Liver (tissue), 9 donors: Measurements from ENCODE around the gene GATM. TPM values are rescaled to one million over a fixed set of nuclear protein-coding genes. Genes with fewer than 3 reads are reported as not detected.

Experiments used
- DNase-seq: peaks from one replicate; pipeline ENCODE4 v3.0.0-alpha.2; 2017; ENCODE audit warnings: low spot score
- H3K27ac ChIP-seq, 2 donors: one replicate each; pipeline ENCODE4 v1.7.0; 2013; ENCODE audit warnings: inconsistent platforms in 2 of 2, low read length in 2 of 2, control low read depth in 1 of 2, low read depth in 1 of 2, mild to moderate bottlenecking in 1 of 2
- H3K27me3 ChIP-seq, 4 donors: one replicate each; pipeline versions ENCODE4 v1.6.1 to v1.7.0; 2013; ENCODE audit warnings: low read length in 3 of 4, inconsistent platforms in 1 of 4, mild to moderate bottlenecking in 1 of 4, moderate library complexity in 1 of 4; ENCODE audit not compliant: control insufficient read depth in 4 of 4, insufficient read depth in 4 of 4
- H3K36me3 ChIP-seq, 4 donors: one replicate each; pipeline versions ENCODE4 v1.6.1 to v1.7.0; 2013; ENCODE audit warnings: low read length in 3 of 4, mild to moderate bottlenecking in 3 of 4, low read depth in 1 of 4, moderate library complexity in 1 of 4; ENCODE audit not compliant: control insufficient read depth in 4 of 4, insufficient read depth in 3 of 4
- H3K4me1 ChIP-seq, 4 donors: one replicate each; pipeline versions ENCODE4 v1.6.1 to v1.7.0; 2013; ENCODE audit warnings: low read length in 3 of 4, mild to moderate bottlenecking in 3 of 4, moderate library complexity in 1 of 4; ENCODE audit not compliant: control insufficient read depth in 4 of 4, insufficient read depth in 4 of 4
- H3K4me3 ChIP-seq, 3 donors: one replicate each; pipeline versions ENCODE4 v1.6.1 to v1.7.0; 2013; ENCODE audit warnings: low read length in 3 of 3, control low read depth in 1 of 3, low read depth in 1 of 3, mild to moderate bottlenecking in 1 of 3
- H3K9ac ChIP-seq, 2 donors: one replicate each; pipeline ENCODE4 v1.7.0; 2013; ENCODE audit warnings: low read length in 2 of 2, mild to moderate bottlenecking in 2 of 2, moderate library complexity in 2 of 2, control low read depth in 1 of 2, low read depth in 1 of 2
- H3K9me3 ChIP-seq, 4 donors: one replicate each; pipeline versions ENCODE4 v1.6.1 to v1.7.0; 2013; ENCODE audit warnings: low read length in 3 of 4; ENCODE audit not compliant: control insufficient read depth in 4 of 4
- ATF3 ChIP-seq: IDR thresholded peaks from 2 replicates; pipeline ENCODE4 v1.6.1; 2016; ENCODE audit warnings: antibody characterized with exemption
- CTCF ChIP-seq: fragments of 150-350 bp; IDR thresholded peaks from 2 replicates; pipeline ENCODE4 v1.5.1; 2017; ENCODE audit warnings: improper control_type of control experiment, low read depth, low read length; ENCODE audit not compliant: missing input control
- EGR1 ChIP-seq, 2 donors: IDR thresholded peaks; 2 replicates each; pipeline ENCODE4 v1.6.1; 2016 to 2018; ENCODE audit warnings: antibody characterized with exemption in 2 of 2, low read depth in 2 of 2
- FOXA1 ChIP-seq: IDR thresholded peaks from 2 replicates; pipeline ENCODE4 v1.6.1; 2016; ENCODE audit warnings: antibody characterized with exemption
- FOXA2 ChIP-seq: IDR thresholded peaks from 2 replicates; pipeline ENCODE4 v1.6.1; 2016; ENCODE audit warnings: antibody characterized with exemption
- GABPA ChIP-seq, 2 donors: IDR thresholded peaks in 1 of 2; conservative IDR thresholded peaks in 1 of 2; 2 replicates each; pipeline ENCODE4 v1.6.1; 2016; ENCODE audit warnings: antibody characterized with exemption in 2 of 2, mild to moderate bottlenecking in 1 of 2, moderate library complexity in 1 of 2
- HNF4A ChIP-seq, 2 donors: conservative IDR thresholded peaks; 2 replicates each; pipeline ENCODE4 v1.6.1; 2016; ENCODE audit warnings: antibody characterized with exemption in 2 of 2, mild to moderate bottlenecking in 2 of 2
- HNF4G ChIP-seq: IDR thresholded peaks from 2 replicates; pipeline ENCODE4 v1.6.1; 2016; ENCODE audit warnings: antibody characterized with exemption
- MAX ChIP-seq: IDR thresholded peaks from 2 replicates; pipeline ENCODE4 v1.6.1; 2016; ENCODE audit warnings: antibody characterized with exemption
- RAD21 ChIP-seq, 2 donors: IDR thresholded peaks; 2 replicates each; pipeline ENCODE4 v1.6.1; 2016; ENCODE audit warnings: antibody characterized with exemption in 2 of 2, mild to moderate bottlenecking in 2 of 2
- RXRA ChIP-seq, 2 donors: IDR thresholded peaks; 2 replicates each; pipeline ENCODE4 v1.6.1; 2017 to 2018; ENCODE audit warnings: antibody characterized with exemption in 2 of 2, mild to moderate bottlenecking in 1 of 2
- SP1 ChIP-seq: IDR thresholded peaks from 2 replicates; pipeline ENCODE4 v1.6.1; 2018; ENCODE audit warnings: antibody characterized with exemption, mild to moderate bottlenecking
- TAF1 ChIP-seq: conservative IDR thresholded peaks from 2 replicates; pipeline ENCODE4 v1.6.1; 2016; ENCODE audit warnings: antibody characterized with exemption, mild to moderate bottlenecking
- YY1 ChIP-seq: IDR thresholded peaks from 2 replicates; pipeline ENCODE4 v1.6.1; 2016; ENCODE audit warnings: antibody characterized with exemption, mild to moderate bottlenecking
- ZBTB33 ChIP-seq: IDR thresholded peaks from 2 replicates; pipeline ENCODE4 v1.6.1; 2016; ENCODE audit warnings: antibody characterized with exemption
- WGBS: extraction: QIAGEN DNeasy Blood & Tissue Kit; methylation state at CpG from one replicate; pipeline ENCODE4 v1.1.7; 2013; 5-methylcytosine and 5-hydroxymethylcytosine counted together
- polyA plus RNA-seq, 2 donors: library from polyadenylated mRNA; stranded (reverse) in 1 of 2; unstranded in 1 of 2; fragments of 200-250 nt in 1 of 2; fragments of >200 nt in 1 of 2; fragmentation: Nextera tagmentation in 1 of 2; extraction: Ambion mirVana in 1 of 2; gene quantifications; one replicate each; pipeline versions ENCODE4 v1.2.1 to v1.2.3, GENCODE V29; 2013 to 2015
- total RNA-seq, 2 donors: library from RNA; depleted of rRNA; stranded (reverse); fragments of >200 nt; gene quantifications; one replicate each; pipeline ENCODE4 v1.2.3, GENCODE V29; 2014
- donor health status: healthy.
- donor health status: healthy.
- donor health status: healthy.
- donor health status: healthy.
- donor health status: healthy.

Gene GATM
- total and polyA plus RNA-seq, 4 donors: 401 to 1,079 (median 674) TPM

- no peak for TF ChIP-seq RXRA (IDR thresholded peaks at IDR 0.05)
- no peak for TF ChIP-seq FOXA1
- no peak for TF ChIP-seq CTCF
- TF ChIP-seq HNF4G: no peak
- no peak for TF ChIP-seq YY1
- TF ChIP-seq RAD21 (IDR thresholded peaks at IDR 0.05): no peak
- TF ChIP-seq ZBTB33: no peak
- TF ChIP-seq MAX: no peak
- no peak for TF ChIP-seq SP1
- no peak for TF ChIP-seq TAF1
- TF ChIP-seq FOXA2: no peak
- TF ChIP-seq ATF3: no peak
- TF ChIP-seq GABPA (IDR thresholded peaks at IDR 0.05 in 1 of 2, conservative IDR thresholded peaks at IDR 0.05 in 1 of 2): no peak
- no peak for TF ChIP-seq EGR1 (IDR thresholded peaks at IDR 0.05; ENCODE audit: low read depth in 2 of 2)
- TF ChIP-seq HNF4A (conservative IDR thresholded peaks at IDR 0.05): no peak
- WGBS: 77% methylated on average over 4 of the region's 4 CpGs
- no peak for DNase-seq
- H3K4me1 ChIP-seq: peaks cover 0 to 48% (median 35%) of the 10 kb centered on the region in 4 donors
- no peaks in the 10 kb centered on the region for H3K9me3 ChIP-seq
- no peak overlapping the region for H3K4me3 ChIP-seq
- H3K27me3 ChIP-seq: no peaks in the 10 kb centered on the region
- H3K36me3 ChIP-seq: peaks cover 6 to 83% (median 63%) of the 10 kb centered on the region in 4 donors
- no peak overlapping the region for H3K9ac ChIP-seq
- H3K27ac ChIP-seq: no peak overlapping the region
Measured at GRCh38 chr15:45363334-45363733, 15.0 kb downstream of the GATM start.

GRCh38 chr15:45362419-45362818 lies 15.9 kb downstream of the GATM start:
- H3K4me3 ChIP-seq: no peak overlapping the region
- H3K36me3 ChIP-seq: peaks cover 6 to 76% (median 56%) of the 10 kb centered on the region in 4 donors
- DNase-seq: no peak
- H3K4me1 ChIP-seq: peaks cover 0 to 47% (median 33%) of the 10 kb centered on the region in 4 donors
- H3K9ac ChIP-seq: no peak overlapping the region
- no peaks in the 10 kb centered on the region for H3K27me3 ChIP-seq
- TF ChIP-seq FOXA1 (no peak), MAX (no peak)
- no peak overlapping the region for H3K27ac ChIP-seq
- no peaks in the 10 kb centered on the region for H3K9me3 ChIP-seq

GRCh38 chr15:45361878-45362277 lies 16.5 kb downstream of the GATM start:
- DNase-seq: no peak
- TF ChIP-seq HNF4A (conservative IDR thresholded peaks at IDR 0.05) (peak in 1 of 2 donors; percentile 10), GABPA (IDR thresholded peaks at IDR 0.05 in 1 of 2, conservative IDR thresholded peaks at IDR 0.05 in 1 of 2) (no peak)
- WGBS: 80% methylated on average over 7 of the region's 7 CpGs
- Histone ChIP-seq H3K9me3 (no peaks in the 10 kb centered on the region), H3K9ac (no peak overlapping the region), H3K4me3 (no peak overlapping the region), H3K27ac (no peak overlapping the region), H3K36me3 (peaks cover 6 to 75% (median 55%) of the 10 kb centered on the region in 4 donors), H3K4me1 (peaks cover 0 to 46% (median 33%) of the 10 kb centered on the region in 4 donors), H3K27me3 (no peaks in the 10 kb centered on the region)
